K562 (cell line): ENCODE results near the gene RPS2. TPM values are rescaled to one million over a fixed set of nuclear protein-coding genes. Genes with fewer than 3 reads are reported as not detected.
A peak's percentile ranks its signal among the peaks of the same experiment; 100 is the strongest.

Experiments used
- ATF3 ChIP-seq, 2 experiments: fragments of 450-650 bp in 1 of 2; sonication (generic) in 1 of 2; formaldehyde crosslinking in 1 of 2; IDR thresholded peaks in 1 of 2; conservative IDR thresholded peaks in 1 of 2; 2 replicates each; pipeline versions ENCODE4 v1.6.1 to v1.8.1; 2016 to 2023; ENCODE audit warnings: mild to moderate bottlenecking in 2 of 2, moderate library complexity in 2 of 2, inconsistent platforms in 1 of 2, missing genetic modification reagents in 1 of 2
- ATF7 ChIP-seq: fragments of 450-650 bp; IDR thresholded peaks from 2 replicates; pipeline ENCODE4 v1.7.1; 2014; ENCODE audit warnings: mild to moderate bottlenecking, moderate library complexity
- CC2D1A ChIP-seq: fragments of 450-650 bp; IDR thresholded peaks from 2 replicates; pipeline ENCODE4 v1.6.1; 2017; ENCODE audit warnings: mild to moderate bottlenecking
- ESRRA ChIP-seq: fragments of 450-650 bp; IDR thresholded peaks from 2 replicates; pipeline ENCODE4 v1.6.1; 2014; ENCODE audit warnings: low read depth, mild to moderate bottlenecking, moderate library complexity, borderline replicate concordance
- FOXA3 ChIP-seq, 2 experiments: fragments of 450-650 bp in 1 of 2; sonication (generic) in 1 of 2; formaldehyde crosslinking; IDR thresholded peaks in 1 of 2; conservative IDR thresholded peaks in 1 of 2; 2 replicates each; pipeline versions ENCODE4 v1.4.0 to v1.8.0; 2020 to 2022; ENCODE audit warnings: mild to moderate bottlenecking in 2 of 2, missing genetic modification reagents in 1 of 2
- HOXB6 ChIP-seq: fragments of 250-450 bp; sonication (Bioruptor Pico); IDR thresholded peaks from 2 replicates; pipeline ENCODE4 v1.5.1; 2022; ENCODE audit warnings: mild to moderate bottlenecking, borderline replicate concordance
- IFI16 ChIP-seq: fragments of 250-450 bp; sonication (Bioruptor Pico); IDR thresholded peaks from 2 replicates; pipeline ENCODE4 v2.1.2; 2022; ENCODE audit warnings: mild to moderate bottlenecking, inconsistent platforms
- JUND ChIP-seq, 2 experiments: IDR thresholded peaks; 2 replicates in 1 of 2; 3 replicates in 1 of 2; pipeline ENCODE4 v1.6.1; 2011; ENCODE audit warnings: borderline replicate concordance in 2 of 2, low read depth in 2 of 2, low read length in 2 of 2, improper control_type of control experiment in 1 of 2, missing biosample characterization in 1 of 2, missing genetic modification characterization in 1 of 2, missing genetic modification reagents in 1 of 2
- MAZ ChIP-seq, 2 experiments: fragments of 450-650 bp in 1 of 2; sonication (generic) in 1 of 2; formaldehyde crosslinking; IDR thresholded peaks in 1 of 2; conservative IDR thresholded peaks in 1 of 2; 2 replicates each; pipeline versions ENCODE4 v1.4.0 to v1.5.0; 2020; ENCODE audit warnings: mild to moderate bottlenecking in 1 of 2, missing genetic modification reagents in 1 of 2
- NFIC ChIP-seq: fragments of 450-650 bp; IDR thresholded peaks from 2 replicates; pipeline ENCODE4 v1.6.1; 2017; ENCODE audit warnings: mild to moderate bottlenecking, inconsistent platforms
- PRDM10 ChIP-seq: fragments of 450-650 bp; IDR thresholded peaks from 2 replicates; pipeline ENCODE4 v1.6.1; 2018; ENCODE audit not compliant: partially characterized antibody
- PRMT5 ChIP-seq: sonication (generic); formaldehyde crosslinking; IDR thresholded peaks from 2 replicates; pipeline ENCODE4 v1.5.0; 2020; ENCODE audit warnings: missing genetic modification reagents
- SMARCE1 ChIP-seq: fragments of 450-650 bp; IDR thresholded peaks from 2 replicates; pipeline ENCODE4 v1.7.1; 2016; ENCODE audit warnings: mild to moderate bottlenecking
- TFAP4 ChIP-seq: sonication (generic); formaldehyde crosslinking; IDR thresholded peaks from 2 replicates; pipeline ENCODE4 v1.8.0; 2022; ENCODE audit warnings: missing genetic modification reagents, mild to moderate bottlenecking, moderate library complexity, borderline replicate concordance
- VEZF1 ChIP-seq: fragments of 200-800 bp; sonication (Bioruptor generic); IDR thresholded peaks from 2 replicates; pipeline ENCODE4 v1.6.1; 2017; ENCODE audit warnings: missing genetic modification characterization, missing compliant biosample characterization
- ZNF3 ChIP-seq: fragments of 250-450 bp; sonication (Bioruptor Pico); IDR thresholded peaks from 2 replicates; pipeline ENCODE4 v1.5.0; 2021; ENCODE audit warnings: mild to moderate bottlenecking, moderate library complexity
- polyA plus RNA-seq, 8 experiments: library from polyadenylated mRNA; depleted of rRNA in 4 of 8; stranded (reverse) in 5 of 8; unstranded in 3 of 8; fragments of >200 nt; fragmentation: Nextera tagmentation in 2 of 8; fragmentation: Illumina TruSeq in 1 of 8; extraction: Ambion mirVana in 2 of 8; extraction: Trizol in 1 of 8; gene quantifications; 2 replicates each; pipeline versions ENCODE4 v1.2.1 to v1.2.3, GENCODE V29; 2011 to 2014; ENCODE audit warnings: inconsistent platforms in 1 of 8, missing spikeins in 1 of 8
- total RNA-seq, 7 experiments: library from RNA; depleted of rRNA in 6 of 7; stranded (reverse); fragments of >200 nt in 6 of 7; fragmentation: Illumina TruSeq in 2 of 7; extraction: Trizol in 2 of 7; gene quantifications; 2 replicates each; pipeline versions ENCODE4 v1.2.1 to v1.2.3, GENCODE V29; 2011 to 2021; ENCODE audit warnings: low replicate concordance in 1 of 7

Gene RPS2
- total and polyA plus RNA-seq, 9 of the 15 experiments (the other 6 are each of a cell fraction or from before 2014, with no cell fraction given), result 834 to 4,794 (median 3,793) TPM

GRCh38 chr16:1990351-1991134 lies 25.9 kb upstream of the RPS2 start (continued):
- TF ChIP-seq VEZF1 (CRISPR knock-in tag) (peak; percentile 48; the same call in 1 of the 2 replicates), MAZ (CRISPR knock-in tag; conservative IDR thresholded peaks at IDR 0.05 in 1 of 2, IDR thresholded peaks at IDR 0.05 in 1 of 2) (peak in 1 of 2 experiments; percentile 38; a peak in 1 of 4 replicates), JUND (IDR thresholded peaks at IDR 0.05; ENCODE audit: borderline replicate concordance, low read depth, low read length) (peak; percentile 89), JUND (tag; IDR thresholded peaks at IDR 0.05; ENCODE audit: borderline replicate concordance, low read depth, low read length) (peak; percentile 75; the same call in 1 of the 3 replicates), CC2D1A (no peak), ZNF3 (no peak), ESRRA (peak; percentile 86), NFIC (peak; percentile 24; the same call in 1 of the 2 replicates), SMARCE1 (no peak), HOXB6 (CRISPR knock-in tag) (no peak), PRMT5 (CRISPR knock-in tag) (no peak), FOXA3 (CRISPR knock-in tag; conservative IDR thresholded peaks at IDR 0.05 in 1 of 2, IDR thresholded peaks at IDR 0.05 in 1 of 2) (no peak), IFI16 (CRISPR knock-in tag) (no peak), ATF7 (peak; percentile 96), ATF3 (IDR thresholded peaks at IDR 0.05) (peak; percentile 97), ATF3 (CRISPR knock-in tag; conservative IDR thresholded peaks at IDR 0.05) (no peak), PRDM10 (peak; percentile 88), TFAP4 (CRISPR knock-in tag) (peak; percentile 80; the same call in 1 of the 2 replicates)
